Activated naive CD4-positive, alpha-beta T cell treated with anti-CD3 and anti-CD28 coated beads for 36 hours (primary cell): Measurements from ENCODE around the gene ACTL8. TPM values are rescaled to one million over a fixed set of nuclear protein-coding genes. Genes with fewer than 3 reads are reported as not detected.

Experiments
- CTCF ChIA-PET: fragments of 350-600 bp; sonication (Branson Sonifier 250); formaldehyde crosslinking; loops from one replicate; lab custom pipeline; 2021; ENCODE audit warnings: antibody characterized with exemption; lab: Charles Lee
- DNase-seq: peaks from one replicate; pipeline ENCODE4 v3.0.0-alpha.2; 2020
- H3K27ac Mint-ChIP-seq: one replicate; pipeline ENCODE4 v1.8.0; 2021; ENCODE audit warnings: mild to moderate bottlenecking, mixed read lengths
- H3K27me3 Mint-ChIP-seq: one replicate; pipeline ENCODE4 v1.8.0; 2021; ENCODE audit warnings: low read depth, mixed read lengths
- H3K36me3 Mint-ChIP-seq: one replicate; pipeline ENCODE4 v1.8.0; 2021; ENCODE audit warnings: low read depth, mixed read lengths
- H3K4me1 Mint-ChIP-seq: one replicate; pipeline ENCODE4 v1.8.0; 2021; ENCODE audit warnings: low read depth, mixed read lengths
- H3K4me3 Mint-ChIP-seq: one replicate; pipeline ENCODE4 v1.8.0; 2021; ENCODE audit warnings: mild to moderate bottlenecking, moderate library complexity, mixed read lengths
- H3K9me3 Mint-ChIP-seq: one replicate; pipeline ENCODE4 v1.8.0; 2021; ENCODE audit warnings: mixed read lengths
- intact Hi-C: fragments of 100-400 bp; cut with micrococcal nuclease; formaldehyde crosslinking; loops from one replicate; pipeline ENCODE4 v1.15.1; 2023
- total RNA-seq, 2 experiments: library from RNA; stranded (reverse); gene quantifications; one replicate each; pipeline ENCODE4 v1.2.3, GENCODE V29; 2021

ACTL8 gene
- total RNA-seq, 2 experiments from 2014 or later: 0.12 TPM; not detected in 1

- Mint-ChIP-seq H3K4me1 (no peaks in the 10 kb centered on the region), H3K36me3 (no peaks in the 10 kb centered on the region), H3K27ac (no peak overlapping the region), H3K27me3 (peaks cover 10% of the 10 kb centered on the region), H3K9me3 (no peaks in the 10 kb centered on the region), H3K4me3 (no peak overlapping the region)
- DNase-seq: no peak
- intact Hi-C loops: no loop called here
- CTCF ChIA-PET: no interaction called here
These were observed 111.0 kb downstream of the ACTL8 start for GRCh38 chr1:17865912-17866739.

DNA sequence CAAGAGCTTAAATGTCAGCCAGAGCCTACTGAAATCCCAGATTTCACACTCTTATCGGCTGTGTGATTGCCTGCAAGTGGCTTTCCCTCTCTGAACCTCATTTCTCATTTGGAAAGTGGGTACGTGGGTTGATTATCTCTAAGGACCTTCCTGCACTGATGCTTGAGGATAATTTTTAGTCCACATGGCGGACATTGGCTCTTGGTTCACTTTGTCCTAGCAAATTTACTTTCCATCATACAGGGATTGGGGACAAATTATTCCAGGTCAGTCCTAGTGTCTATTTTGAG, 111.6 kb downstream of the ACTL8 start:
- Mint-ChIP-seq H3K36me3 (no peaks in the 10 kb centered on the region), H3K27me3 (peaks cover 8% of the 10 kb centered on the region), H3K4me1 (no peaks in the 10 kb centered on the region), H3K9me3 (no peaks in the 10 kb centered on the region), H3K4me3 (no peak overlapping the region), H3K27ac (no peak overlapping the region)
- intact Hi-C loops: no loop called here
- no peak for DNase-seq
- CTCF ChIA-PET: no interaction called here

DNA sequence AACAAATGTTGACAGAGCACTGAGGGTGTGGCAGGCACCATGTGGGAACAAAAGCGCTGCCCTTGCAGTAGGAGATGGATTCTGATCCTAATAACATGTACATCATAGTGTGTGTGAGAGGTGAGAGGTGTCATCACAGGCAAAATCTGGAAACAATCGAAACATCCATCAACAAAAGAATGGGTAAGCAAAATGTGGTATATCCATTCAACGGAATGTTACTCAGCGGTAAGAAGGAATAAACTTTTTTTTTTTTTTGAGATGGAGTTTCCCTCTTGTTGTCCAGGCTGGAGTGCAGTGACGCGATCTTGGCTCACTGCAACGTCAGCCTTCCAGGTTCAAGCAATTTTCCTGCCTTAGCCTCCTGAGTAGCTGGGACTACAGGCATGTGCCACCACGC, 112.3 kb downstream of the ACTL8 start:
- no peaks in the 10 kb centered on the region for H3K4me1 Mint-ChIP-seq
- H3K27ac Mint-ChIP-seq: no peak overlapping the region
- intact Hi-C loops: no loop called here
- DNase-seq: no peak
- H3K27me3 Mint-ChIP-seq: peaks cover 5% of the 10 kb centered on the region
- H3K4me3 Mint-ChIP-seq: no peak overlapping the region
- no peaks in the 10 kb centered on the region for H3K9me3 Mint-ChIP-seq
- no peaks in the 10 kb centered on the region for H3K36me3 Mint-ChIP-seq
- CTCF ChIA-PET: no interaction called here

DNA sequence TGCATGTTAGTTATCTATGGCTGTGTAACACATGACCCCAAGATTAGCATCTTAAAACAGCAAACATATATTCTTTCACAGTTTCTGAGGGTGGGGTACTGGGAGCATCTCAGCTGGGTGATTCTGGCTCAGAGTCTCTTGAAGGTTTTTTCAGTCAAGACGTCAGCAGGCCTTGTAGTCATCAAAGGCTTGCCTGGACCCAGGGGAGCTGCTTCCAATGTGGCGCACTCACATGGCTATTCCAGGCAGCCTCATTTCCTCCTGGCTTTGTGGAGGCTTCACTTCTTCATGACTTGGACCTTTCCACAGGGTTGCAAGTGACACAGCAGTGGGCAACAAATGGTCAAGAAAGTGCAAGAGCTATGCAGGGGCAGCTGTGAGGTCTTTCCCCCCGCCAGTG, 114.7 kb downstream of the ACTL8 start:
- Mint-ChIP-seq H3K36me3 (no peaks in the 10 kb centered on the region), H3K4me1 (no peaks in the 10 kb centered on the region), H3K27me3 (peaks cover 8% of the 10 kb centered on the region), H3K27ac (no peak overlapping the region), H3K9me3 (no peaks in the 10 kb centered on the region), H3K4me3 (no peak overlapping the region)
- CTCF ChIA-PET: no interaction called here
- intact Hi-C loops: no loop called here
- DNase-seq: no peak

DNA sequence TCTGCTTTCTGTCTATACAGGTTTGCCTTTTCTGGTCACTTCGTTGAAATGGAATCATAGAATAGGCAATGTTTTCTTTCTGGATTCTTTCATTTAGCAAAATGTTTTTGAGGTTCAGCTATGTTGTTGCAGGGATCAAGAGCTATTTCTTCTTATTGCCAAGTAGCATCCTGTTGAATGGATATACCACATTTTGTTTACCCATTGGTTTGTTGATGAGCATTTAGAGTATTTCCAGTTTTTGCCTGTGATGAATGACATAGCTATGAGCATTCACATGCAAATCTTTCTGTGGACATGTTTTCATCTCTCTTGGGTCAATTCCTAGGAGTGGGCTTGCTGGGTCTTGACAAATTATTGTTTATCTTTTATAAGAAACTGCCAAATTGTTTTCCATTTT, 115.5 kb downstream of the ACTL8 start:
- no peak overlapping the region for H3K27ac Mint-ChIP-seq

GRCh38 chr1:17873007-17873675, 118.0 kb downstream of the ACTL8 start:
- no peak for DNase-seq
- Mint-ChIP-seq H3K4me3 (no peak overlapping the region), H3K27me3 (peaks cover 6% of the 10 kb centered on the region), H3K36me3 (no peaks in the 10 kb centered on the region), H3K4me1 (no peaks in the 10 kb centered on the region), H3K9me3 (no peaks in the 10 kb centered on the region), H3K27ac (no peak overlapping the region)
- CTCF ChIA-PET: no interaction called here
- intact Hi-C loops: no loop called here

More for the DNA sequence above, 115.5 kb downstream of the ACTL8 start:
- Mint-ChIP-seq H3K36me3 (no peaks in the 10 kb centered on the region), H3K27me3 (peaks cover 8% of the 10 kb centered on the region), H3K9me3 (no peaks in the 10 kb centered on the region), H3K4me3 (no peak overlapping the region), H3K4me1 (no peaks in the 10 kb centered on the region)
- CTCF ChIA-PET: no interaction called here
- intact Hi-C loops: no loop called here
- no peak for DNase-seq

GRCh38 chr1:17874231-17874630, 119.1 kb downstream of the ACTL8 start:
- Mint-ChIP-seq H3K27ac (no peak overlapping the region), H3K9me3 (no peaks in the 10 kb centered on the region), H3K4me1 (no peaks in the 10 kb centered on the region), H3K27me3 (peaks cover 6% of the 10 kb centered on the region), H3K36me3 (no peaks in the 10 kb centered on the region), H3K4me3 (no peak overlapping the region)
- no peak for DNase-seq
- intact Hi-C loops: no loop called here
- CTCF ChIA-PET: interaction anchor here (1.9 kb wide), 1 partner anchor 49 kb away, joined by 5 read pairs; no protein-coding TSS in a partner anchor

DNA sequence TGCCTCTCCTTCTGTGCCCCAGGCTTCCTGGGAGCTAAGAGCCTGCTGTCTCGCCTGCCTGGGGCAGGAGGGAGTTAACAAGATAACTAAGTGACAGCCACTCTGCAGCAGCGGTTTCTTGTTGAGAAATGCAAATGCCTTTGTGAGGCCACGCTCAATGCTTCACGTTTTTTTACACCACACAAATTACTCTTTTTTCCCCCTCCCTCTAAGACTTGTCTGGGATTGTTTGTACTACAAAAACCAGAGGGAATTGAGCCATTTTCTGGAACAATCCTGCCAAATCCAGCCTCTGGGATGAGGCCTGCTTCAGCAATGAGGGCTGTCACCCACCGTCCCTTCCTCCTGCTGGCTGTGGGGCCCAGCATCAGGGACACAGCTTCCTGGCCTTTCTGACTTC, 119.6 kb downstream of the ACTL8 start:
- Mint-ChIP-seq H3K27me3 (peaks cover 6% of the 10 kb centered on the region), H3K4me1 (no peaks in the 10 kb centered on the region), H3K27ac (no peak overlapping the region), H3K36me3 (no peaks in the 10 kb centered on the region), H3K4me3 (no peak overlapping the region), H3K9me3 (no peaks in the 10 kb centered on the region)
- no peak for DNase-seq
- CTCF ChIA-PET: interaction anchor here (1.9 kb wide), 1 partner anchor 48 kb away, joined by 5 read pairs; no protein-coding TSS in a partner anchor
- intact Hi-C loops: no loop called here

- H3K4me1 Mint-ChIP-seq: no peaks in the 10 kb centered on the region
- H3K27ac Mint-ChIP-seq: no peak overlapping the region
- H3K9me3 Mint-ChIP-seq: no peaks in the 10 kb centered on the region
- no peak for DNase-seq
- peaks cover 6% of the 10 kb centered on the region for H3K27me3 Mint-ChIP-seq
- intact Hi-C loops: no loop called here
- H3K36me3 Mint-ChIP-seq: no peaks in the 10 kb centered on the region
- CTCF ChIA-PET: interaction anchor here (1.9 kb wide), 1 partner anchor 48 kb away, joined by 5 read pairs; no protein-coding TSS in a partner anchor
- no peak overlapping the region for H3K4me3 Mint-ChIP-seq
These were observed 120.2 kb downstream of the ACTL8 start for GRCh38 chr1:17875171-17875881.

DNA sequence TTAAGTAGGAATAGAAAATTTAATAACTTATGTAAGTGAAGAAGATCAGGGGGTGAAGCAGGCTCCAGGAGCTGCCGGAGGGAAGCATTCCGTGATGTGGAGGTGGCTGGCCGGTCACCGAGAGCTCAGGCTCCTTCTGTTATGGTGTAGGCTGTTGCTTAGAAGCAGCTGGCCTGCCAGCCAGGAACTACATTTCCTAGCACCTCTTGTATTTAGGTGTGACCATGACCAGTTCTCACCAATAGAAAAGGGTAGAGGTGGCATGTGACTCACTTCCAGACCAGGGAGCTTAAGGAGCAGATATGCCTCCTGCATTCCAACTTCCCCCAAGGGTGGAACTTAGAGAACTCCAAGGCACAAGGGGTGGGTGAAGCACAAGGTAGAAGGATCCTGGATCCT, 120.7 kb downstream of the ACTL8 start:
- Mint-ChIP-seq H3K9me3 (no peaks in the 10 kb centered on the region), H3K4me1 (no peaks in the 10 kb centered on the region), H3K4me3 (no peak overlapping the region), H3K36me3 (no peaks in the 10 kb centered on the region), H3K27ac (no peak overlapping the region), H3K27me3 (peaks cover 5% of the 10 kb centered on the region)
- CTCF ChIA-PET: no interaction called here
- intact Hi-C loops: no loop called here
- no peak for DNase-seq
